CD8-positive, alpha-beta memory T cell (primary cell): ENCODE measurements around the gene ACTG1. TPM values are rescaled to one million over a fixed set of nuclear protein-coding genes. Genes with fewer than 3 reads are reported as not detected.

Experiments
- CTCF ChIA-PET: fragments of 350-600 bp; sonication (Branson Sonifier 250); formaldehyde crosslinking; loops from one replicate; lab custom pipeline; 2021; ENCODE audit warnings: antibody characterized with exemption; lab: Charles Lee
- POLR2A ChIA-PET: fragments of 350-600 bp; sonication (Branson Sonifier 250); formaldehyde crosslinking; loops from one replicate; lab custom pipeline; 2021; ENCODE audit warnings: antibody characterized with exemption; lab: Charles Lee
- DNase-seq, 5 donors: peaks; one replicate each; pipeline versions ENCODE4 v3.0.0 to v3.0.0-alpha.2; 2020 to 2022; ENCODE audit warnings: mixed read lengths in 1 of 5
- H3K27ac ChIP-seq: one replicate; pipeline ENCODE4 v1.7.0; 2013; ENCODE audit warnings: low read depth, mild to moderate bottlenecking, low read length, moderate library complexity
- H3K27me3 ChIP-seq: 2 replicates; pipeline ENCODE4 v1.7.0; 2013; ENCODE audit warnings: low read length, mild to moderate bottlenecking; ENCODE audit not compliant: insufficient read depth, poor library complexity, severe bottlenecking
- H3K36me3 ChIP-seq: 2 replicates; pipeline ENCODE4 v1.7.0; 2013; ENCODE audit warnings: mild to moderate bottlenecking, low read length, moderate library complexity; ENCODE audit not compliant: insufficient read depth
- H3K4me1 ChIP-seq: 2 replicates; pipeline ENCODE4 v1.7.0; 2013; ENCODE audit warnings: mild to moderate bottlenecking, low read length, moderate library complexity; ENCODE audit not compliant: insufficient read depth
- H3K4me3 ChIP-seq: 2 replicates; pipeline ENCODE4 v1.7.0; 2013; ENCODE audit warnings: mild to moderate bottlenecking, low read length
- H3K9me3 ChIP-seq: 2 replicates; pipeline ENCODE4 v1.7.0; 2013; ENCODE audit warnings: mild to moderate bottlenecking, low read length
- H3K27ac Mint-ChIP-seq, 8 donors: one replicate each; pipeline ENCODE4 v1.8.0; 2020 to 2021; ENCODE audit warnings: mixed read lengths in 8 of 8, mild to moderate bottlenecking in 6 of 8, inconsistent platforms in 3 of 8, moderate library complexity in 3 of 8
- H3K27me3 Mint-ChIP-seq, 2 donors: one replicate each; pipeline ENCODE4 v1.8.0; 2020 to 2021; ENCODE audit warnings: mixed read lengths in 2 of 2, mild to moderate bottlenecking in 1 of 2, moderate library complexity in 1 of 2
- H3K36me3 Mint-ChIP-seq, 3 donors: one replicate each; pipeline ENCODE4 v1.8.0; 2020 to 2021; ENCODE audit warnings: mixed read lengths in 3 of 3, inconsistent platforms in 1 of 3, mild to moderate bottlenecking in 1 of 3
- H3K4me1 Mint-ChIP-seq, 3 donors: one replicate each; pipeline ENCODE4 v1.8.0; 2020 to 2021; ENCODE audit warnings: mixed read lengths in 3 of 3, inconsistent platforms in 1 of 3, mild to moderate bottlenecking in 1 of 3
- H3K4me3 Mint-ChIP-seq, 7 donors: one replicate each; pipeline ENCODE4 v1.8.0; 2020 to 2021; ENCODE audit warnings: mixed read lengths in 7 of 7, mild to moderate bottlenecking in 6 of 7, moderate library complexity in 4 of 7, inconsistent platforms in 2 of 7
- H3K9me3 Mint-ChIP-seq, 5 donors: one replicate each; pipeline ENCODE4 v1.8.0; 2020 to 2022; ENCODE audit warnings: mixed read lengths in 5 of 5, mild to moderate bottlenecking in 3 of 5, moderate library complexity in 2 of 5, inconsistent platforms in 1 of 5
- polyA plus RNA-seq: library from polyadenylated mRNA; unstranded; fragments of 300-500 nt; fragmentation: Illumina TruSeq; gene quantifications from one replicate; pipeline ENCODE4 v1.2.3, GENCODE V29; 2021
- total RNA-seq, 2 experiments: library from RNA; stranded (reverse); gene quantifications; one replicate each; pipeline ENCODE4 v1.2.3, GENCODE V29; 2021

The ACTG1 gene
- total and polyA plus RNA-seq, 3 experiments from 2014 or later: 1,950 to 5,190 (median 5,175) TPM

DNA sequence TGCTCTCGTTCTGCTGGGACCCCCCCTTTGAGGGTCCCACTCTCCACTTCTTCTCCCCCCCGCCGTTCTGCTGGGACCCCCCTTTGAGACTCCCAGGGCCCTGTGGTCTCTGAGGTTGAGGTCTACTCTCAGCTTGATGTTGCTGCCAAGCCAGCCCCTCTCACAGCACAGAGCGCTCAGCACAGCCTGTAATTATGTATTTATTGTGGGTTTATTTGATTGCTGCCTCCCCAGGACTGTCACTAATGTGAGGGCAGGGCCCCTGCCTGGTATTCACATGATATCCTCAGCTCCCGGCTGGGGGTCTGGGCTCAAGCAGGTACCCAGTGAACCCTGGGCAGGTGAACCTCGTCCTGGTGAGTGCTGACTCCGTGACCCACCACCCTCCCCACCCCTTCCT, 35.4 kb downstream of the ACTG1 start:
- H3K4me3 ChIP-seq: no peak overlapping the region
- no peaks in the 10 kb centered on the region for H3K36me3 ChIP-seq
- H3K36me3 Mint-ChIP-seq: no peaks in the 10 kb centered on the region
- ChIA-PET POLR2A (no interaction called here), CTCF (no interaction called here)
- no peak overlapping the region for H3K27ac ChIP-seq
- H3K27me3 ChIP-seq: peaks cover 11% of the 10 kb centered on the region
- peaks cover 4 to 8% (median 6%) of the 10 kb centered on the region in 3 donors for H3K4me1 Mint-ChIP-seq
- no peaks in the 10 kb centered on the region for H3K9me3 Mint-ChIP-seq
- no peak overlapping the region for H3K4me3 Mint-ChIP-seq
- peak overlapping the region in 1 of 8 donors; percentile 45 for H3K27ac Mint-ChIP-seq
- no peaks in the 10 kb centered on the region for H3K9me3 ChIP-seq
- H3K27me3 Mint-ChIP-seq: peaks cover 12 to 34% of the 10 kb centered on the region in 2 donors
- H3K4me1 ChIP-seq: peaks cover 9% of the 10 kb centered on the region
- no peak for DNase-seq

DNA sequence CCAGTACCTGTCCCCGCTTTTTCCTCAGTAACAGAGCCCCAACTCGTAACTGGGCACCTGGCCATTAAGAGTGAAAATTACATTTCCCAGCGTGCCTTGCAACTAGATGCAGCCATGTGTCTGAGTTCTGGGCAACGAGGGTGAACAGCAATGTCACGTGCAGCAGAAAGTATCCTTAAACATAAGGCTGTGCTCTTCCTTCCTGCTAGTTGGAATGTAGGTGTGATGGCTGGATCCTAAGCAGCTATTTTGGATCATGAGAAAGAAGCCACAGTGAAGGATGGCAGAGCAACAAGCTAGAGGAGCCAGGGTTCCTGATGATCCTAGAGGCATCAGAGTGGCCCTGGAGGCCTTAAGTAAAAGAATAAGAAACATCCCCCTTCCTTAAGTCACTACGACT, 36.0 kb downstream of the ACTG1 start:
- CTCF ChIA-PET: no interaction called here
- Mint-ChIP-seq H3K9me3 (no peaks in the 10 kb centered on the region), H3K27me3 (peaks cover 7 to 29% of the 10 kb centered on the region in 2 donors), H3K36me3 (no peaks in the 10 kb centered on the region), H3K4me1 (peaks cover 1 to 4% (median 3%) of the 10 kb centered on the region in 3 donors), H3K27ac (peak overlapping the region in 1 of 8 donors; percentile 45), H3K4me3 (no peak overlapping the region)
- DNase-seq: no peak
- no peaks in the 10 kb centered on the region for H3K9me3 ChIP-seq
- H3K36me3 ChIP-seq: no peaks in the 10 kb centered on the region
- no peak overlapping the region for H3K4me3 ChIP-seq
- peaks cover 9% of the 10 kb centered on the region for H3K4me1 ChIP-seq
- H3K27me3 ChIP-seq: peaks cover 8% of the 10 kb centered on the region
- H3K27ac ChIP-seq: no peak overlapping the region
- POLR2A ChIA-PET: no interaction called here

DNA sequence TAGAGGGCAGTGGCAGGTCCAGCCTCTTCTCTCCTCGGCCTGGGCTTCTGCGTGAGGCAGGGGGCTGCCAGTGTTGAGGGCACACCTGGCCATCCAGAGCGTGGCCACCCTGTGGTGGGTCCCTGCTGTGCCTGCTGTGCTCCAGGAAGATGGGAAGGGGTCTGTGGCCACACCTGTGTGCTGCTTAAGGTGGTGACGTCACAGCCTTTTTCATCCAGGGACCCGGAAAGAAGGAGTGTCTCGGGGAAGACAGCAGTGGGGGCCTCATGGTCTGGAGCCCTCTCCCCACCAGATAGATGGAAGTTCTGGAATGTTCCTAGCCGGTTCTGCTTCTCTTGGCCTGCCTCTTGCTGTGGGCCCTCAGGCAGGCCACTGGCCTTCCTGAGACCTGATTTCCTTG, 36.5 kb downstream of the ACTG1 start:
- no peak overlapping the region for H3K4me3 Mint-ChIP-seq
- Histone ChIP-seq H3K4me1 (peaks cover 9% of the 10 kb centered on the region), H3K27ac (no peak overlapping the region), H3K27me3 (peaks cover 7% of the 10 kb centered on the region), H3K36me3 (no peaks in the 10 kb centered on the region), H3K4me3 (no peak overlapping the region), H3K9me3 (no peaks in the 10 kb centered on the region)
- H3K9me3 Mint-ChIP-seq: no peaks in the 10 kb centered on the region
- peaks cover 0 to 3% (median 3%) of the 10 kb centered on the region in 3 donors for H3K4me1 Mint-ChIP-seq
- POLR2A ChIA-PET: no interaction called here
- H3K27ac Mint-ChIP-seq: no peak overlapping the region
- no peaks in the 10 kb centered on the region for H3K36me3 Mint-ChIP-seq
- DNase-seq: no peak
- CTCF ChIA-PET: no interaction called here
- H3K27me3 Mint-ChIP-seq: peaks cover 7 to 28% of the 10 kb centered on the region in 2 donors

DNA sequence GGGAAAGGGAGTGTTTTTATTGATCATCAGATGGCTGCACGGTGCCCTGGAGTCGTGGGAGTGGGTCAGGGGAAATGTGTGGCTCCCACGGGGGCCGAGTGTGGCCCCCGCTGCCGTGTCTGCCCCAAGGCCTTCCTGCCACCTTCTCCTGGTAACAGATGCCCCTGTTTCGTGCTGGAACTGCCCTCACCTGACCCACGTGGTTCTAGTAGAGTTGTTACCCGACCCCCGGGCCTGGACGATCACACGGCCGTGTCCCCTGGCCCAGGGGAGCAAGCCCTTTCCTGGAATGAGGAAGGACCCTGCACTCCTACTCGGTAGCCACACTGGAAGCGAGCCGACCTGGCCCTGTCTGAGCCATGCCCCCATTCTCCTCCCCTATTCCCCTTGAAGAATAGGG, 37.6 kb downstream of the ACTG1 start:
- Mint-ChIP-seq H3K36me3 (no peaks in the 10 kb centered on the region), H3K4me3 (no peak overlapping the region), H3K4me1 (no peaks in the 10 kb centered on the region), H3K27me3 (peaks cover 5 to 19% of the 10 kb centered on the region in 2 donors), H3K9me3 (no peaks in the 10 kb centered on the region), H3K27ac (no peak overlapping the region)
- Histone ChIP-seq H3K36me3 (no peaks in the 10 kb centered on the region), H3K9me3 (no peaks in the 10 kb centered on the region), H3K4me3 (no peak overlapping the region), H3K27me3 (no peaks in the 10 kb centered on the region), H3K27ac (no peak overlapping the region), H3K4me1 (no peaks in the 10 kb centered on the region)
- ChIA-PET POLR2A (no interaction called here), CTCF (interaction anchor here (1.6 kb wide), 1 partner anchor 9 kb away, joined by 3 read pairs; no protein-coding TSS in a partner anchor)
- DNase-seq: no peak

DNA sequence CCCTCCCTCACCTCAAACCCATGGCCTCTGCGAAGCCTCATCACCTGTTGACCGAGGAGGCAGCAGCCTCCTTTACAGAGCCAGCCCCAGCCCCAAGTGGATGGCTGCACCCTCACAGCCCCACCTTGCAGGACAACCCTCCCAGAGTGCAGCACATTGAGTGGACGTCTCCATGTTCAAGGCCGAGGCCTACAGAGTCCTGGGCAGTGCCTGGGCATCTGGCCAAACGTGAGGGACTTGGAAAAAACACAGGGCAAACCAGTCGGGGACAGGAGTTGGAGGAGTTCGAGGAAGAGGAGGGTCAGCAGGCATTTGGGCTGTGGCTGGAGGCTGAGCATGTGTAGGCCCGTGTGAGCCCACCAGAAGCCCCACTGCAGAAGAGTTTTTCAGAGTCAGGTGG, 39.6 kb downstream of the ACTG1 start:
- POLR2A ChIA-PET: no interaction called here
- Histone ChIP-seq H3K4me3 (no peak overlapping the region), H3K36me3 (no peaks in the 10 kb centered on the region), H3K9me3 (no peaks in the 10 kb centered on the region), H3K27me3 (no peaks in the 10 kb centered on the region), H3K27ac (no peak overlapping the region), H3K4me1 (no peaks in the 10 kb centered on the region)
- Mint-ChIP-seq H3K9me3 (no peaks in the 10 kb centered on the region), H3K27ac (no peak overlapping the region), H3K4me3 (no peak overlapping the region), H3K36me3 (no peaks in the 10 kb centered on the region), H3K27me3 (peaks cover 3 to 8% of the 10 kb centered on the region in 2 donors), H3K4me1 (no peaks in the 10 kb centered on the region)
- no peak for DNase-seq
- CTCF ChIA-PET: no interaction called here

DNA sequence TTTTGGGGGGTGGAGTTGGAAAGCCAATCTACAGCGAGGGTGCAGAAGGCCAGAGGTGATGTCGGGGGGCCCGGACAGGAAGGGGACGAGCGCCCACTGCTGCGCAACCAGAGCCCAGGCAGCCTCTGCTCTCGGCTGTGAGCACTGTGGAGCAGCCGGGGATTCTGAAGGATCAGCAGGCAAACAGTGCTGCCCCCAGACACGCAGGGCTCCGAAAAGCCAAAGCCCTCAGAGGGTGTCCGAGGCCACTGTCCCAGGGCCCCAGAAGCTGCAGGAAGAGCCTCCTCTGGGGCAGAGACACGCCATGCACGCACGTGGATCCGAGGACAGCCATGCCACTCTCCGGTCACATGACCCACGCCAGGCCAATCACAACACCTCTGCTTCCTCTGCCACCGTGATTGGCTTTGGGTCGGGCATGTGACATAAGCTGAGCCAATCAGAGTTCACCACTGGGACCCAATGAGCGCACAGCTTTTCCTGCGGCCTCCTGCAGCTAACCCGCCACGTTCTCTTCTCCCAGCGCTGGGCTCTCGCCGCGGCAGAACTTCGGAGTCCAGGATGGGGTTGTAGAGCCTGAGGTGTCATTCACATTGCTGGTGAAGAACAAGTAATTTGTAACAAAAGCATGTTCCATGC, 40.7 kb downstream of the ACTG1 start:
- CTCF ChIA-PET: no interaction called here
- H3K4me1 Mint-ChIP-seq: no peaks in the 10 kb centered on the region
- peaks cover 2 to 5% of the 10 kb centered on the region in 2 donors for H3K27me3 Mint-ChIP-seq
- H3K4me3 ChIP-seq: no peak overlapping the region
- peak overlapping the region in 1 of 7 donors; percentile 13 for H3K4me3 Mint-ChIP-seq
- no peaks in the 10 kb centered on the region for H3K36me3 Mint-ChIP-seq
- no peaks in the 10 kb centered on the region for H3K9me3 ChIP-seq
- POLR2A ChIA-PET: no interaction called here
- H3K36me3 ChIP-seq: no peaks in the 10 kb centered on the region
- no peaks in the 10 kb centered on the region for H3K4me1 ChIP-seq
- no peaks in the 10 kb centered on the region for H3K27me3 ChIP-seq
- no peaks in the 10 kb centered on the region for H3K9me3 Mint-ChIP-seq
- H3K27ac ChIP-seq: no peak overlapping the region
- H3K27ac Mint-ChIP-seq: no peak overlapping the region
- DNase-seq: peak in 1 of 5 donors; percentile 25

DNA sequence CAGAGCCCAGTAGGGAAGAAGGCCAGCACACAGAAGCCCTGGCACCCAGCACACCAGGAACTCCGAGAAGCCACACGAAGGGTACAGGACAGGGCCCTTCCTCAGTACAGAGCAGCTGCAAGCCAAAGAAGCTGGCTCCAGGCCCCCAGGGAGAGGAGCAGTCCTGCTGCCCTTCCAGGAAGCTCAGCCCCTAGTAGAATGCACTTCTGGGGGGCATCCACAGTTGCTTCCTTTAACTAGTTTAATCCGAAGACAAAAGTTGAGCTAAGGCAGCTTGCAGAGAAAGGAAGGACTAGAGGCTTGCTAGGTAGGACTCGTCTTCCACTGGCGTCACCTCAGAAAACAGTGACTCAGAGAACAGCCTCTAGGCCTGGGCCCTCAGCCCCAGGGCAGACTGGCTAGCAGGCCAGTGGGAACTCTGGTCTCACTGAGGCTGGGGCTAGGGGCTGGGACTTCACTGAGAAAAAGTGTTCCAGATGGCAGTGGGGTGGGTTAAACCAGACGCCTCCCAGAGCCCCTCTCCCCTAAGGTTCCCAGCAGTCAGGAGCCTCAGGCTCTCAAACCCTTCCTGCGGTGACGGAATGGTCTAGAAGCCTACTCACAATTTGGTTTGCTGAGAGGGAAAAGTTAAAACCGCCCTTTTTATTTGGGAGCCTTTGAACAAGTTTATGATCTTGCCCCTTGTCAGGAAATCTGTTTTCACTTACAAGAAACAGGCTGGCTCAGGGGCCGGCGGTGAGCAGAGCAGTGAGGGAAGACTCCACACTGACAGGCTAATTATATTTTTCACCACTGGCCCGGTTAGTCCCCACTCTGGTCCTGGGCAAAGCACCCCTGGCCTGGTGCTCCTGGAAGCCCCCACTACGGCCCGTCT, 41.4 kb downstream of the ACTG1 start:
- H3K27ac Mint-ChIP-seq: peak overlapping the region in 1 of 8 donors; percentile 58
- H3K4me1 Mint-ChIP-seq: no peaks in the 10 kb centered on the region
- CTCF ChIA-PET: no interaction called here

DNA sequence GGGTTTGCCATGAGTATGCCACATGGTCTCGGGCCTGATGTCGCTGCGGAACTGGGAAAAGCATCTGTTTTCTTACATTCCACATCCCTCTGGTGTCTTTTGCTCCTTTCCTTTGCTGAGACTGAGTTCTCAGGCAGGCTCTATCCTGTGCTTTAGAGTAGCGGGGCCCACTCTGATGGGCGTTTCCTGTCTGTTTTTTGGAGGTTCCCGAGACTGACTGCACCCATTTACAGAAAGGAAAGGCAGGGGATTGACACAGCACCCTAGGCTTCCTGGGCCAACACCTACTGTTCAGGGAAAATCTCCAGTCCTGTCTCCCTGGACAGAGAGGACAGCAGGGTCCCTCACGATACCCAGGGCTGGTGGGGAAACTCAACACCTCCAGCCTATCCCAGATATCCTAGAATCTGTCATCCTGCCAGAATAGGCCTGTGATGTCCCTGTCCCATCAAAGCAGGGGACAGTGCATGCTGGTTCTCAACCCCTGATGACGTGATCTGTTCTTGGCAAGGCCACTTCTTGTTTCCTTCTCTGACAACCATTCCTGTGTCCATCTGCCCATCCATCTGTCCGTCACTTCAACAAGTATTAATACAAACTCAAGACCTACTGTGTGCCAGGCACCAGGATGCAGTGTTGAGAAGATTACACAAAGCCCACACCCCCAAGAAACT, 42.2 kb downstream of the ACTG1 start:
- Mint-ChIP-seq H3K36me3 (no peaks in the 10 kb centered on the region), H3K27me3 (no peaks in the 10 kb centered on the region), H3K27ac (peak overlapping the region in 1 of 8 donors; percentile 58), H3K9me3 (no peaks in the 10 kb centered on the region), H3K4me1 (no peaks in the 10 kb centered on the region), H3K4me3 (no peak overlapping the region)
- DNase-seq: no peak
- ChIA-PET CTCF (no interaction called here), POLR2A (no interaction called here)
- H3K27ac ChIP-seq: no peak overlapping the region
- no peaks in the 10 kb centered on the region for H3K36me3 ChIP-seq
- no peaks in the 10 kb centered on the region for H3K27me3 ChIP-seq
- no peak overlapping the region for H3K4me3 ChIP-seq
- no peaks in the 10 kb centered on the region for H3K9me3 ChIP-seq
- H3K4me1 ChIP-seq: no peaks in the 10 kb centered on the region

More for the DNA sequence above, 41.4 kb downstream of the ACTG1 start:
- no peak overlapping the region for H3K27ac ChIP-seq
- Mint-ChIP-seq H3K27me3 (peaks cover 0 to 2% of the 10 kb centered on the region in 2 donors), H3K36me3 (no peaks in the 10 kb centered on the region), H3K9me3 (no peaks in the 10 kb centered on the region), H3K4me3 (no peak overlapping the region)
- no peaks in the 10 kb centered on the region for H3K4me1 ChIP-seq
- no peak overlapping the region for H3K4me3 ChIP-seq
- H3K9me3 ChIP-seq: no peaks in the 10 kb centered on the region
- no peak for DNase-seq
- H3K36me3 ChIP-seq: no peaks in the 10 kb centered on the region
- POLR2A ChIA-PET: no interaction called here
- no peaks in the 10 kb centered on the region for H3K27me3 ChIP-seq
